CD4-positive, CD25-positive, alpha-beta regulatory T cell (primary cell): Measurements from ENCODE around the gene NPL. TPM values are rescaled to one million over a fixed set of nuclear protein-coding genes. Genes with fewer than 3 reads are reported as not detected.

ENCODE experiments used
- ATAC-seq, 2 donors: fragments of 150-1000 bp; cut with Tn5 transposase; one replicate each; pipeline ENCODE4 v1.10.0; 2021; ENCODE audit warnings: low read depth in 2 of 2, moderate number of reproducible peaks in 2 of 2, moderate library complexity in 1 of 2
- DNase-seq, 3 donors: peaks; one replicate each; pipeline versions ENCODE4 v3.0.0 to v3.0.0-alpha.2; 2012 to 2022; ENCODE audit warnings: mixed read lengths in 1 of 3
- H3K27ac ChIP-seq: one replicate; pipeline ENCODE4 v1.7.0; 2013; ENCODE audit warnings: mild to moderate bottlenecking, low read length; ENCODE audit not compliant: insufficient read depth, poor library complexity, severe bottlenecking
- H3K27me3 ChIP-seq: one replicate; pipeline ENCODE4 v1.7.0; 2013; ENCODE audit warnings: low read length; ENCODE audit not compliant: control insufficient read depth, insufficient read depth
- H3K36me3 ChIP-seq: one replicate; pipeline ENCODE4 v1.7.0; 2013; ENCODE audit warnings: mild to moderate bottlenecking, low read length, moderate library complexity; ENCODE audit not compliant: control insufficient read depth, insufficient read depth
- H3K4me1 ChIP-seq: 2 replicates; pipeline ENCODE4 v1.7.0; 2013; ENCODE audit warnings: mild to moderate bottlenecking, low read length; ENCODE audit not compliant: insufficient read depth, control insufficient read depth, poor library complexity, severe bottlenecking
- H3K4me3 ChIP-seq: one replicate; pipeline ENCODE4 v1.7.0; 2013; ENCODE audit warnings: low read depth, mild to moderate bottlenecking, low read length, moderate library complexity
- H3K9me3 ChIP-seq, 2 experiments: 1 replicate in 1 of 2; 2 replicates in 1 of 2; pipeline ENCODE4 v1.7.0; 2013; ENCODE audit warnings: low read length in 2 of 2, mild to moderate bottlenecking in 1 of 2, moderate library complexity in 1 of 2; ENCODE audit not compliant: control insufficient read depth in 2 of 2
- H3K27ac Mint-ChIP-seq, 3 donors: one replicate each; pipeline ENCODE4 v1.8.0; 2020 to 2022; ENCODE audit warnings: mild to moderate bottlenecking in 3 of 3, mixed read lengths in 3 of 3, moderate library complexity in 2 of 3
- H3K27me3 Mint-ChIP-seq: one replicate; pipeline ENCODE4 v1.8.0; 2022; ENCODE audit warnings: mild to moderate bottlenecking, mixed read lengths
- H3K36me3 Mint-ChIP-seq: one replicate; pipeline ENCODE4 v1.8.0; 2020; ENCODE audit warnings: mixed read lengths
- H3K4me1 Mint-ChIP-seq, 4 donors: one replicate each; pipeline ENCODE4 v1.8.0; 2020 to 2022; ENCODE audit warnings: mixed read lengths in 4 of 4, mild to moderate bottlenecking in 1 of 4
- H3K4me3 Mint-ChIP-seq, 4 donors: one replicate each; pipeline ENCODE4 v1.8.0; 2020 to 2022; ENCODE audit warnings: mild to moderate bottlenecking in 4 of 4, mixed read lengths in 4 of 4, moderate library complexity in 3 of 4
- H3K9me3 Mint-ChIP-seq, 7 donors: one replicate each; pipeline ENCODE4 v1.8.0; 2020 to 2022; ENCODE audit warnings: mixed read lengths in 7 of 7, mild to moderate bottlenecking in 3 of 7, moderate library complexity in 2 of 7
- polyA plus RNA-seq, 4 donors: library from polyadenylated mRNA; unstranded; fragments of 300-500 nt; fragmentation: Illumina TruSeq; gene quantifications; one replicate each; pipeline ENCODE4 v1.2.3, GENCODE V29; 2021
- total RNA-seq: library from RNA; stranded (reverse); gene quantifications from one replicate; pipeline ENCODE4 v1.2.3, GENCODE V29; 2022

NPL gene
- total and polyA plus RNA-seq, 5 donors from 2014 or later, result 4.8 to 12.2 (median 5.5) TPM

DNA sequence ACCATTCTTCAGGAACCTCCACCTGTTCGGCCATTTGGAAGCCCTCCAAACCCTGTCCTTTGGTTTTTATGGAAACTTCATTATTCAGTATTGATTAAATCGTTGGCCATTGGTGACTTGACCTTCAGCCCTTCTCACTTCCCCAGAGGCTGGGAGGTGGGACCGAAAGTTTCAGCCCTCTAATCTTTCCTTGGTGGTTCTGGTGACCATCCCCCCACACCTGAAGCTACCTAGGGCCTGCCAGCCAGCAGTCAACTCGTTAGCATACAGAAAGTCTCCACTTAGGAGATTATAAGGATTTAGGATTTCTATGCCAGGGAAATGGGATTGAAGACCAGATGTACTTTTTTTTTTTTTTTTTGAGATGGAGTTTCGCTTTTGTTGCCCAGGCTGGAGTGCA is 56.3 kb downstream of the NPL start:
- Mint-ChIP-seq H3K27me3 (no peaks in the 10 kb centered on the region), H3K4me3 (peak overlapping the region in 1 of 4 donors; percentile 40), H3K9me3 (no peaks in the 10 kb centered on the region), H3K4me1 (peaks cover 65 to 96% (median 77%) of the 10 kb centered on the region in 4 donors), H3K36me3 (peaks cover 49% of the 10 kb centered on the region), H3K27ac (no peak overlapping the region)
- Histone ChIP-seq H3K27ac (no peak overlapping the region), H3K4me3 (no peak overlapping the region), H3K36me3 (peaks cover 82% of the 10 kb centered on the region), H3K9me3 (no peaks in the 10 kb centered on the region), H3K4me1 (peaks cover 56% of the 10 kb centered on the region), H3K27me3 (no peaks in the 10 kb centered on the region)
- ATAC-seq, result no peak
- no peak for DNase-seq

DNA sequence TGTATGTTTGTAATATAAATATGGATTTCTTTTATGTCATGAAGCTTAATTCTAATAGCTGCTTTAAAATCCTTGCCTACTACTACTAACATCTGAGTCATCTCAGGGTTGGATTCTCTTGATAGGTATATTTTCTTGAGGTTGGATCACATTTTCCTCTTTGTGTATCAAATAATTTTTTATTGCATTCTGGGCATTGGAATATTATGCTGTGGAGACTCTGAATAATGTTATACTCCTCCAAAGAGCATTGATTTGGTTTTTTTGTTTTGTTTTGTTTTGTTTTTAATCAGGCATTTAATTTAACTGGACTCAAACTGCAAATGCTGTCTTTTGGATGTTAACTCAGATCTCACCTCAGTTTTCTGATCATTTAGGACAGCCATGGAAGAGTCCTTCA is 57.5 kb downstream of the NPL start:
- H3K27me3 ChIP-seq, result no peaks in the 10 kb centered on the region
- H3K36me3 Mint-ChIP-seq, result peaks cover 50% of the 10 kb centered on the region
- H3K4me3 Mint-ChIP-seq, result peak overlapping the region in 2 of 4 donors; percentile 12 to 40
- no peak overlapping the region for H3K4me3 ChIP-seq
- H3K27ac ChIP-seq, result no peak overlapping the region
- H3K4me1 Mint-ChIP-seq, result peaks cover 56 to 87% (median 70%) of the 10 kb centered on the region in 4 donors
- peak overlapping the region in 1 of 3 donors; percentile 7 for H3K27ac Mint-ChIP-seq
- peaks cover 94% of the 10 kb centered on the region for H3K36me3 ChIP-seq
- no peaks in the 10 kb centered on the region for H3K9me3 ChIP-seq
- H3K27me3 Mint-ChIP-seq, result no peaks in the 10 kb centered on the region
- H3K4me1 ChIP-seq, result peaks cover 45% of the 10 kb centered on the region
- ATAC-seq (no peak), DNase-seq (no peak)
- H3K9me3 Mint-ChIP-seq, result no peaks in the 10 kb centered on the region

DNA sequence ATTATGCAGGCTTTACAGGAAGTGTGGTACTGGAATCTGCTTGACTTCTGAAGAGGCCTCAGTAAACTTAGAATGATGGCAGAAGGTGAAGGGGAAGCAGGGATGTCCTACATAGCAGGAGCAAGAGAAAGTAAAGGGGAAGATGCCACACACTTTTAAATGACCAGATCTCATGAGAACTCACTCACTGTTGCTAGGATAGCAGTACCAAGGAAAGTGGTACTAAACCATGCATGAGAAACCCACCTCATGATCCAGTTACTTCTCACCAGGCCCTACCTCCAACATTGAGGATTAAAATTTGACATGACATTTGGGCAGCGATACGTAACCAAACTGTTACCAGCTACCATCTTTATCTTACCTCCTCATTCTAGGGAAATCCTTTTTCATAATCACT is 59.2 kb downstream of the NPL start:
- Histone ChIP-seq H3K36me3 (peaks cover 98% of the 10 kb centered on the region), H3K27me3 (no peaks in the 10 kb centered on the region), H3K4me1 (peaks cover 29% of the 10 kb centered on the region), H3K27ac (no peak overlapping the region), H3K9me3 (no peaks in the 10 kb centered on the region), H3K4me3 (peak overlapping the region; percentile 14)
- ATAC-seq, result no peak
- H3K4me1 Mint-ChIP-seq, result peaks cover 50 to 76% (median 64%) of the 10 kb centered on the region in 4 donors
- no peaks in the 10 kb centered on the region for H3K9me3 Mint-ChIP-seq
- H3K27ac Mint-ChIP-seq, result peak overlapping the region in 1 of 3 donors; percentile 48
- no peaks in the 10 kb centered on the region for H3K27me3 Mint-ChIP-seq
- peak overlapping the region in 2 of 4 donors; percentile 26 to 41 for H3K4me3 Mint-ChIP-seq
- peaks cover 62% of the 10 kb centered on the region for H3K36me3 Mint-ChIP-seq
- DNase-seq, result no peak

DNA sequence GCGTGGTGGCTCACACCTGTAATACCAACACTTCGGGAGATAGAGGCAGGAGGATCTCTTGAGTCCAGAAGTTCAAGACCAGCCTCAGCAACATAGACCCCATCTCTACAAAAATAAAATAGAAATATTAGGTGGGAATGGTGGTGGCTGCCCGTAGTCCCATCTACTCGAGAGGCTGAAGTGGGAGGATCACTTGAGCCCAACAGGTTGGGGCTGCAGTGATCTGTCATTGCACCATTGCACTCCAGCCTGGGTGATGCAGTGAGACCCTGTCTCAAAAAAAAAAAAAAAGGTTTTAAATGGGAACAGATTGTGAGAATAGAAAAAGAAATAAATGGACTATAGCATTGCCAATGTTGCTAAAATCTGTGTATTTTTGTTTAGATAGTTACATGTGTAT is 60.7 kb downstream of the NPL start:
- Mint-ChIP-seq H3K27me3 (no peaks in the 10 kb centered on the region), H3K36me3 (peaks cover 69% of the 10 kb centered on the region), H3K4me3 (no peak overlapping the region), H3K27ac (peak overlapping the region in 1 of 3 donors; percentile 31), H3K4me1 (peaks cover 44 to 67% (median 54%) of the 10 kb centered on the region in 4 donors), H3K9me3 (no peaks in the 10 kb centered on the region)
- Histone ChIP-seq H3K36me3 (peaks cover 99% of the 10 kb centered on the region), H3K9me3 (no peaks in the 10 kb centered on the region), H3K4me3 (no peak overlapping the region), H3K27ac (no peak overlapping the region), H3K27me3 (no peaks in the 10 kb centered on the region), H3K4me1 (peaks cover 13% of the 10 kb centered on the region)
- ATAC-seq (no peak), DNase-seq (no peak)

DNA sequence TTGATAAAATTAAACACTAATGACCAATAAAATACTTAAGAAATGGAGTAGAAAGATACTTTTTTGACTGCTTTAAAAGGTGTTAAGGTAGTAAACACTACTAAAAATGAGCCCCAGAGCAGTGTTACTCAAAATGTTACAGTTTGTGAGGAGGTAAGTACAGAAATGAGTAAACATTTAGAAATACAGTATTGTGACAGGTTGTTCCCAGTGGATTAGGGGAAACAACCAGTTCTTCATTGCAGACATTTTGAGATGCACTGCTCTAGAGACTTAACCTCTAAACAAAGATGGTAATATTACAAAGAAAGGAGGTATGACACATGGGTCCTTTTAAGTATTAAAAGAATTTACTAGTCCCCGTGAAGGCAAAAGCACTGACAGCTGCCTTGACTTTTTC is 62.3 kb downstream of the NPL start:
- no peak for DNase-seq
- peaks cover 37 to 57% (median 48%) of the 10 kb centered on the region in 4 donors for H3K4me1 Mint-ChIP-seq

DNA sequence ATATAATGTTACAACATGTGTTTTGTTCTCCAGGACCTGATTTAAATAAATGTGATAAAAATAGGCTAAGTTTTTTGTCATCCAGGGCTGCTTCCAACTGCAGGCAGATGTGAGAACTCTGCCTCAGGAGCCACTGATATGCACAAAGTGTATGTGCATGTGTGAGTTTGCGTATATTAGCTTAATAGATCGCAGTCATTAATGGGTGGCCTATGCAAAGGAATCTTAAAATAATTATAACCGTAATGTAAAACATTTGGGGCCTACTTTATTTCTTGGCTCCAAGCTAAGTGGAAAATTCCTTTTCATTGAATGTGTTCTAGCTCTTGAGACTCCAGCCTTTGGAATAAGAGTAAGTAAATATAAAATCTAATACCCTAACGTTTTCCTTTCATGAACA is 66.3 kb downstream of the NPL start:
- Histone ChIP-seq H3K4me1 (no peaks in the 10 kb centered on the region), H3K27me3 (no peaks in the 10 kb centered on the region), H3K36me3 (peaks cover 100% of the 10 kb centered on the region), H3K27ac (no peak overlapping the region), H3K4me3 (no peak overlapping the region), H3K9me3 (no peaks in the 10 kb centered on the region)
- peaks cover 18 to 24% (median 21%) of the 10 kb centered on the region in 4 donors for H3K4me1 Mint-ChIP-seq
- ATAC-seq, result no peak
- no peaks in the 10 kb centered on the region for H3K9me3 Mint-ChIP-seq
- no peak for DNase-seq
- no peak overlapping the region for H3K27ac Mint-ChIP-seq
- H3K27me3 Mint-ChIP-seq, result no peaks in the 10 kb centered on the region
- no peak overlapping the region for H3K4me3 Mint-ChIP-seq
- peaks cover 57% of the 10 kb centered on the region for H3K36me3 Mint-ChIP-seq

More for the DNA sequence above, 62.3 kb downstream of the NPL start:
- Mint-ChIP-seq H3K9me3 (no peaks in the 10 kb centered on the region), H3K36me3 (peaks cover 69% of the 10 kb centered on the region), H3K27me3 (no peaks in the 10 kb centered on the region), H3K4me3 (no peak overlapping the region), H3K27ac (peak overlapping the region in 1 of 3 donors; percentile 11)
- Histone ChIP-seq H3K9me3 (no peaks in the 10 kb centered on the region), H3K27me3 (no peaks in the 10 kb centered on the region), H3K4me3 (no peak overlapping the region), H3K4me1 (peaks cover 5% of the 10 kb centered on the region), H3K36me3 (peaks cover 100% of the 10 kb centered on the region), H3K27ac (no peak overlapping the region)
- no peak for ATAC-seq

DNA sequence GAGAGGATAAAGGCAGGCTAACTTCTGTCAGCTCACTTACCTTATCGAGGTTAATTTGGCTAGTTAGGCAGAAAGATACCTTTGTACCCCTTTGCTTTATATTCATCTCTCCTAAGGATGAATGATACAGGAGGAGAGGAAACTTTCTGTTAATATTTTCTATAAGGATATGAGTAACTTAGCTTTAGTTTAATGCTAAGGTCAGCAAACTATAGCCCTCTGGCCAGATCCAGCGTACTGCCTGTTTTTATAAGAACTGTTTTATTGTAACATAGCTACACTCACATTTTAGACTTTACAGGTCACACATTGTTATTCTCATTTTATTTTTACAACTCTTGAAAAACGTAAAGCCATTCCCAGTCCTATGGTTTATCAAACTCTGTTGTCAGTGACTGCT is 67.6 kb downstream of the NPL start:
- Histone ChIP-seq H3K27ac (no peak overlapping the region), H3K9me3 (no peaks in the 10 kb centered on the region), H3K4me3 (no peak overlapping the region), H3K27me3 (no peaks in the 10 kb centered on the region), H3K36me3 (peaks cover 100% of the 10 kb centered on the region), H3K4me1 (no peaks in the 10 kb centered on the region)
- Mint-ChIP-seq H3K27ac (no peak overlapping the region), H3K9me3 (no peaks in the 10 kb centered on the region), H3K36me3 (peaks cover 65% of the 10 kb centered on the region), H3K4me3 (no peak overlapping the region), H3K4me1 (peaks cover 21 to 23% (median 22%) of the 10 kb centered on the region in 4 donors), H3K27me3 (no peaks in the 10 kb centered on the region)
- no peak for ATAC-seq
- DNase-seq, result no peak

DNA sequence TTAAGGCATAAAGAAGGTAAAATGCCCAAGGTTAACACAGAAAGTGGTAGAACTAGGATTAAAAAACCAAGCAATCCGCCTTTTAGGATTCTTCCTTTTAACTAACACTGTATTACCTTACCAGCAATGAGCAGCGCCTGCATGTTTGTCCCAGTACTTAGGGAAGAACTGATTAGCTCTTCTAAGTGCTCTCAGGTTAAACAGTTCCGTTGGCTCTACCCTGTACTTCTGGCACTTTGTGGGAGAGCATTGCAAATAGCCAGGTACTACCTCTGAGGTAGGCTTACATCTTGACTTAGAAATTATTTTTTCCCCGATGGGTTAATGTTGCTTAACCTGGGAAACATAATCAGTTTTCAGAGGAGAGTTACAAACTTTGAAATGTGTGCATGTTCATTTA is 71.1 kb downstream of the NPL start:
- peaks cover 53% of the 10 kb centered on the region for H3K36me3 Mint-ChIP-seq
- no peak for DNase-seq
- peaks cover 100% of the 10 kb centered on the region for H3K36me3 ChIP-seq

More for the DNA sequence above, 71.1 kb downstream of the NPL start:
- no peaks in the 10 kb centered on the region for H3K4me1 ChIP-seq
- H3K4me3 Mint-ChIP-seq, result no peak overlapping the region
- peak overlapping the region in 1 of 3 donors; percentile 23 for H3K27ac Mint-ChIP-seq
- no peaks in the 10 kb centered on the region for H3K27me3 ChIP-seq
- no peak for ATAC-seq
- peaks cover 12 to 18% (median 17%) of the 10 kb centered on the region in 4 donors for H3K4me1 Mint-ChIP-seq
- H3K9me3 ChIP-seq, result no peaks in the 10 kb centered on the region
- H3K27me3 Mint-ChIP-seq, result no peaks in the 10 kb centered on the region
- H3K4me3 ChIP-seq, result no peak overlapping the region
- H3K27ac ChIP-seq, result no peak overlapping the region
- no peaks in the 10 kb centered on the region for H3K9me3 Mint-ChIP-seq
